Lower leg skin (tissue), 3 donors: ENCODE results near the gene CACNA1A.

Experiments
- POLR2A ChIP-seq, 2 donors: fragments of 450-650 bp; IDR thresholded peaks; one replicate each; pipeline ENCODE4 v1.6.1; 2016 to 2017; ENCODE audit warnings: antibody characterized with exemption in 2 of 2, mild to moderate bottlenecking in 1 of 2, moderate library complexity in 1 of 2
- TF ChIP-seq, protein P1 (sequence below), 3 donors: fragments of 450-650 bp; IDR thresholded peaks; one replicate each; pipeline ENCODE4 v1.5.1; 2016; ENCODE audit warnings: antibody characterized with exemption in 3 of 3, mild to moderate bottlenecking in 3 of 3, moderate library complexity in 2 of 3

GRCh38 chr19:13441810-13442512, 64.3 kb downstream of the CACNA1A start:
- TF ChIP-seq, protein P1, sequence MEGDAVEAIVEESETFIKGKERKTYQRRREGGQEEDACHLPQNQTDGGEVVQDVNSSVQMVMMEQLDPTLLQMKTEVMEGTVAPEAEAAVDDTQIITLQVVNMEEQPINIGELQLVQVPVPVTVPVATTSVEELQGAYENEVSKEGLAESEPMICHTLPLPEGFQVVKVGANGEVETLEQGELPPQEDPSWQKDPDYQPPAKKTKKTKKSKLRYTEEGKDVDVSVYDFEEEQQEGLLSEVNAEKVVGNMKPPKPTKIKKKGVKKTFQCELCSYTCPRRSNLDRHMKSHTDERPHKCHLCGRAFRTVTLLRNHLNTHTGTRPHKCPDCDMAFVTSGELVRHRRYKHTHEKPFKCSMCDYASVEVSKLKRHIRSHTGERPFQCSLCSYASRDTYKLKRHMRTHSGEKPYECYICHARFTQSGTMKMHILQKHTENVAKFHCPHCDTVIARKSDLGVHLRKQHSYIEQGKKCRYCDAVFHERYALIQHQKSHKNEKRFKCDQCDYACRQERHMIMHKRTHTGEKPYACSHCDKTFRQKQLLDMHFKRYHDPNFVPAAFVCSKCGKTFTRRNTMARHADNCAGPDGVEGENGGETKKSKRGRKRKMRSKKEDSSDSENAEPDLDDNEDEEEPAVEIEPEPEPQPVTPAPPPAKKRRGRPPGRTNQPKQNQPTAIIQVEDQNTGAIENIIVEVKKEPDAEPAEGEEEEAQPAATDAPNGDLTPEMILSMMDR (IDR thresholded peaks at IDR 0.05) = no peak
- TF ChIP-seq POLR2A (IDR thresholded peaks at IDR 0.05) = no peak
